Liver (tissue), 9 donors: ENCODE results near the gene JPH4. TPM values are rescaled to one million over a fixed set of nuclear protein-coding genes. Genes with fewer than 3 reads are reported as not detected.

Source experiments
- DNase-seq: peaks from one replicate; pipeline ENCODE4 v3.0.0-alpha.2; 2017; ENCODE audit warnings: low spot score
- H3K27ac ChIP-seq, 2 donors: one replicate each; pipeline ENCODE4 v1.7.0; 2013; ENCODE audit warnings: inconsistent platforms in 2 of 2, low read length in 2 of 2, control low read depth in 1 of 2, low read depth in 1 of 2, mild to moderate bottlenecking in 1 of 2
- H3K27me3 ChIP-seq, 4 donors: one replicate each; pipeline versions ENCODE4 v1.6.1 to v1.7.0; 2013; ENCODE audit warnings: low read length in 3 of 4, inconsistent platforms in 1 of 4, mild to moderate bottlenecking in 1 of 4, moderate library complexity in 1 of 4; ENCODE audit not compliant: control insufficient read depth in 4 of 4, insufficient read depth in 4 of 4
- H3K36me3 ChIP-seq, 4 donors: one replicate each; pipeline versions ENCODE4 v1.6.1 to v1.7.0; 2013; ENCODE audit warnings: low read length in 3 of 4, mild to moderate bottlenecking in 3 of 4, low read depth in 1 of 4, moderate library complexity in 1 of 4; ENCODE audit not compliant: control insufficient read depth in 4 of 4, insufficient read depth in 3 of 4
- H3K4me1 ChIP-seq, 4 donors: one replicate each; pipeline versions ENCODE4 v1.6.1 to v1.7.0; 2013; ENCODE audit warnings: low read length in 3 of 4, mild to moderate bottlenecking in 3 of 4, moderate library complexity in 1 of 4; ENCODE audit not compliant: control insufficient read depth in 4 of 4, insufficient read depth in 4 of 4
- H3K4me3 ChIP-seq, 3 donors: one replicate each; pipeline versions ENCODE4 v1.6.1 to v1.7.0; 2013; ENCODE audit warnings: low read length in 3 of 3, control low read depth in 1 of 3, low read depth in 1 of 3, mild to moderate bottlenecking in 1 of 3
- H3K9ac ChIP-seq, 2 donors: one replicate each; pipeline ENCODE4 v1.7.0; 2013; ENCODE audit warnings: low read length in 2 of 2, mild to moderate bottlenecking in 2 of 2, moderate library complexity in 2 of 2, control low read depth in 1 of 2, low read depth in 1 of 2
- H3K9me3 ChIP-seq, 4 donors: one replicate each; pipeline versions ENCODE4 v1.6.1 to v1.7.0; 2013; ENCODE audit warnings: low read length in 3 of 4; ENCODE audit not compliant: control insufficient read depth in 4 of 4
- EGR1 ChIP-seq, 2 donors: IDR thresholded peaks; 2 replicates each; pipeline ENCODE4 v1.6.1; 2016 to 2018; ENCODE audit warnings: antibody characterized with exemption in 2 of 2, low read depth in 2 of 2
- FOXA1 ChIP-seq: IDR thresholded peaks from 2 replicates; pipeline ENCODE4 v1.6.1; 2016; ENCODE audit warnings: antibody characterized with exemption
- FOXA2 ChIP-seq: IDR thresholded peaks from 2 replicates; pipeline ENCODE4 v1.6.1; 2016; ENCODE audit warnings: antibody characterized with exemption
- GABPA ChIP-seq, 2 donors: IDR thresholded peaks in 1 of 2; conservative IDR thresholded peaks in 1 of 2; 2 replicates each; pipeline ENCODE4 v1.6.1; 2016; ENCODE audit warnings: antibody characterized with exemption in 2 of 2, mild to moderate bottlenecking in 1 of 2, moderate library complexity in 1 of 2
- HNF4A ChIP-seq, 2 donors: conservative IDR thresholded peaks; 2 replicates each; pipeline ENCODE4 v1.6.1; 2016; ENCODE audit warnings: antibody characterized with exemption in 2 of 2, mild to moderate bottlenecking in 2 of 2
- HNF4G ChIP-seq: IDR thresholded peaks from 2 replicates; pipeline ENCODE4 v1.6.1; 2016; ENCODE audit warnings: antibody characterized with exemption
- JUND ChIP-seq, 2 donors: IDR thresholded peaks; 2 replicates each; pipeline ENCODE4 v1.6.1; 2016; ENCODE audit warnings: antibody characterized with exemption in 2 of 2
- NR2F2 ChIP-seq: IDR thresholded peaks from 2 replicates; pipeline ENCODE4 v1.6.1; 2016; ENCODE audit warnings: antibody characterized with exemption
- RAD21 ChIP-seq, 2 donors: IDR thresholded peaks; 2 replicates each; pipeline ENCODE4 v1.6.1; 2016; ENCODE audit warnings: antibody characterized with exemption in 2 of 2, mild to moderate bottlenecking in 2 of 2
- RXRA ChIP-seq, 2 donors: IDR thresholded peaks; 2 replicates each; pipeline ENCODE4 v1.6.1; 2017 to 2018; ENCODE audit warnings: antibody characterized with exemption in 2 of 2, mild to moderate bottlenecking in 1 of 2
- SP1 ChIP-seq: IDR thresholded peaks from 2 replicates; pipeline ENCODE4 v1.6.1; 2018; ENCODE audit warnings: antibody characterized with exemption, mild to moderate bottlenecking
- TAF1 ChIP-seq: conservative IDR thresholded peaks from 2 replicates; pipeline ENCODE4 v1.6.1; 2016; ENCODE audit warnings: antibody characterized with exemption, mild to moderate bottlenecking
- YY1 ChIP-seq: IDR thresholded peaks from 2 replicates; pipeline ENCODE4 v1.6.1; 2016; ENCODE audit warnings: antibody characterized with exemption, mild to moderate bottlenecking
- WGBS: extraction: QIAGEN DNeasy Blood & Tissue Kit; methylation state at CpG from one replicate; pipeline ENCODE4 v1.1.7; 2013; 5-methylcytosine and 5-hydroxymethylcytosine counted together
- polyA plus RNA-seq, 2 donors: library from polyadenylated mRNA; stranded (reverse) in 1 of 2; unstranded in 1 of 2; fragments of 200-250 nt in 1 of 2; fragments of >200 nt in 1 of 2; fragmentation: Nextera tagmentation in 1 of 2; extraction: Ambion mirVana in 1 of 2; gene quantifications; one replicate each; pipeline versions ENCODE4 v1.2.1 to v1.2.3, GENCODE V29; 2013 to 2015
- total RNA-seq, 2 donors: library from RNA; depleted of rRNA; stranded (reverse); fragments of >200 nt; gene quantifications; one replicate each; pipeline ENCODE4 v1.2.3, GENCODE V29; 2014
- TF ChIP-seq, protein P1 (sequence below): IDR thresholded peaks from 2 replicates; pipeline ENCODE4 v1.6.1; 2016; ENCODE audit warnings: antibody characterized with exemption, mild to moderate bottlenecking
- TF ChIP-seq, protein P2 (sequence below): IDR thresholded peaks from 2 replicates; pipeline ENCODE4 v1.6.1; 2016; ENCODE audit warnings: antibody characterized with exemption
- TF ChIP-seq, protein P3 (sequence below): fragments of 150-350 bp; IDR thresholded peaks from 2 replicates; pipeline ENCODE4 v1.5.1; 2017; ENCODE audit warnings: improper control_type of control experiment, low read depth, low read length; ENCODE audit not compliant: missing input control
- TF ChIP-seq, protein P4 (sequence below): IDR thresholded peaks from 2 replicates; pipeline ENCODE4 v1.6.1; 2016; ENCODE audit warnings: antibody characterized with exemption
- TF ChIP-seq, protein P5 (sequence below): IDR thresholded peaks from 2 replicates; pipeline ENCODE4 v1.6.1; 2016; ENCODE audit warnings: antibody characterized with exemption
- donor health status: healthy.
- donor health status: healthy.
- donor health status: healthy.
- donor health status: healthy.
- donor health status: healthy.

The JPH4 gene
- total and polyA plus RNA-seq, 4 donors, result 0.07 to 0.24 (median 0.16) TPM

DNA sequence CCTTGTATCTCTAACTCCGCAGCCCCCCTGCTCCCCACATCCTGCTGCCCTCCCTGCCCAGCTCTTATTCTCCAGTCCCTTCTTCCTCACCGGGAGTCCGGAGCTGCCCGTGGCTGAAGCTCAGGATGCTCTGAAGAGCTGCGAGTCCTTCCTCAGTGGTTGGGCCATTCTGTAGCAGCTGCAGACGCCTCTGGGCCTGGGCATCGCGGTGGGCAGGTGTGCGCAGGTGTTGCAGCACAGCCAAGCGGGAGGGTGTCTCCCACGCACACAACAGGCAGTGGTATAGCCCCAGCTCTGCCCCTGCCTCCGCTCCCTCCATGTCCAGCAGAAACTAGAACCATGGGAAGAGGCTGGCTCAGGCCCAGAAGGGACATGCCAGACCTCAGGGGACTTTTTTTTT is 47.2 kb downstream of the JPH4 start:
- Histone ChIP-seq H3K27me3 (no peaks in the 10 kb centered on the region), H3K4me1 (no peaks in the 10 kb centered on the region), H3K4me3 (no peak overlapping the region), H3K27ac (no peak overlapping the region), H3K9me3 (no peaks in the 10 kb centered on the region), H3K36me3 (no peaks in the 10 kb centered on the region), H3K9ac (no peak overlapping the region)
- TF ChIP-seq GABPA (IDR thresholded peaks at IDR 0.05 in 1 of 2, conservative IDR thresholded peaks at IDR 0.05 in 1 of 2) (no peak), RXRA (IDR thresholded peaks at IDR 0.05) (no peak), NR2F2 (no peak), TAF1 (no peak), YY1 (no peak), HNF4G (no peak), HNF4A (conservative IDR thresholded peaks at IDR 0.05) (no peak), EGR1 (IDR thresholded peaks at IDR 0.05; ENCODE audit: low read depth in 2 of 2) (no peak), FOXA2 (no peak), RAD21 (IDR thresholded peaks at IDR 0.05) (no peak), JUND (IDR thresholded peaks at IDR 0.05) (no peak), FOXA1 (no peak), SP1 (no peak)
- TF ChIP-seq, protein P1, sequence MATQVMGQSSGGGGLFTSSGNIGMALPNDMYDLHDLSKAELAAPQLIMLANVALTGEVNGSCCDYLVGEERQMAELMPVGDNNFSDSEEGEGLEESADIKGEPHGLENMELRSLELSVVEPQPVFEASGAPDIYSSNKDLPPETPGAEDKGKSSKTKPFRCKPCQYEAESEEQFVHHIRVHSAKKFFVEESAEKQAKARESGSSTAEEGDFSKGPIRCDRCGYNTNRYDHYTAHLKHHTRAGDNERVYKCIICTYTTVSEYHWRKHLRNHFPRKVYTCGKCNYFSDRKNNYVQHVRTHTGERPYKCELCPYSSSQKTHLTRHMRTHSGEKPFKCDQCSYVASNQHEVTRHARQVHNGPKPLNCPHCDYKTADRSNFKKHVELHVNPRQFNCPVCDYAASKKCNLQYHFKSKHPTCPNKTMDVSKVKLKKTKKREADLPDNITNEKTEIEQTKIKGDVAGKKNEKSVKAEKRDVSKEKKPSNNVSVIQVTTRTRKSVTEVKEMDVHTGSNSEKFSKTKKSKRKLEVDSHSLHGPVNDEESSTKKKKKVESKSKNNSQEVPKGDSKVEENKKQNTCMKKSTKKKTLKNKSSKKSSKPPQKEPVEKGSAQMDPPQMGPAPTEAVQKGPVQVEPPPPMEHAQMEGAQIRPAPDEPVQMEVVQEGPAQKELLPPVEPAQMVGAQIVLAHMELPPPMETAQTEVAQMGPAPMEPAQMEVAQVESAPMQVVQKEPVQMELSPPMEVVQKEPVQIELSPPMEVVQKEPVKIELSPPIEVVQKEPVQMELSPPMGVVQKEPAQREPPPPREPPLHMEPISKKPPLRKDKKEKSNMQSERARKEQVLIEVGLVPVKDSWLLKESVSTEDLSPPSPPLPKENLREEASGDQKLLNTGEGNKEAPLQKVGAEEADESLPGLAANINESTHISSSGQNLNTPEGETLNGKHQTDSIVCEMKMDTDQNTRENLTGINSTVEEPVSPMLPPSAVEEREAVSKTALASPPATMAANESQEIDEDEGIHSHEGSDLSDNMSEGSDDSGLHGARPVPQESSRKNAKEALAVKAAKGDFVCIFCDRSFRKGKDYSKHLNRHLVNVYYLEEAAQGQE, result no peak
- TF ChIP-seq, protein P2, sequence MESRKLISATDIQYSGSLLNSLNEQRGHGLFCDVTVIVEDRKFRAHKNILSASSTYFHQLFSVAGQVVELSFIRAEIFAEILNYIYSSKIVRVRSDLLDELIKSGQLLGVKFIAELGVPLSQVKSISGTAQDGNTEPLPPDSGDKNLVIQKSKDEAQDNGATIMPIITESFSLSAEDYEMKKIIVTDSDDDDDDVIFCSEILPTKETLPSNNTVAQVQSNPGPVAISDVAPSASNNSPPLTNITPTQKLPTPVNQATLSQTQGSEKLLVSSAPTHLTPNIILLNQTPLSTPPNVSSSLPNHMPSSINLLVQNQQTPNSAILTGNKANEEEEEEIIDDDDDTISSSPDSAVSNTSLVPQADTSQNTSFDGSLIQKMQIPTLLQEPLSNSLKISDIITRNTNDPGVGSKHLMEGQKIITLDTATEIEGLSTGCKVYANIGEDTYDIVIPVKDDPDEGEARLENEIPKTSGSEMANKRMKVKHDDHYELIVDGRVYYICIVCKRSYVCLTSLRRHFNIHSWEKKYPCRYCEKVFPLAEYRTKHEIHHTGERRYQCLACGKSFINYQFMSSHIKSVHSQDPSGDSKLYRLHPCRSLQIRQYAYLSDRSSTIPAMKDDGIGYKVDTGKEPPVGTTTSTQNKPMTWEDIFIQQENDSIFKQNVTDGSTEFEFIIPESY, result no peak
- TF ChIP-seq, protein P3, sequence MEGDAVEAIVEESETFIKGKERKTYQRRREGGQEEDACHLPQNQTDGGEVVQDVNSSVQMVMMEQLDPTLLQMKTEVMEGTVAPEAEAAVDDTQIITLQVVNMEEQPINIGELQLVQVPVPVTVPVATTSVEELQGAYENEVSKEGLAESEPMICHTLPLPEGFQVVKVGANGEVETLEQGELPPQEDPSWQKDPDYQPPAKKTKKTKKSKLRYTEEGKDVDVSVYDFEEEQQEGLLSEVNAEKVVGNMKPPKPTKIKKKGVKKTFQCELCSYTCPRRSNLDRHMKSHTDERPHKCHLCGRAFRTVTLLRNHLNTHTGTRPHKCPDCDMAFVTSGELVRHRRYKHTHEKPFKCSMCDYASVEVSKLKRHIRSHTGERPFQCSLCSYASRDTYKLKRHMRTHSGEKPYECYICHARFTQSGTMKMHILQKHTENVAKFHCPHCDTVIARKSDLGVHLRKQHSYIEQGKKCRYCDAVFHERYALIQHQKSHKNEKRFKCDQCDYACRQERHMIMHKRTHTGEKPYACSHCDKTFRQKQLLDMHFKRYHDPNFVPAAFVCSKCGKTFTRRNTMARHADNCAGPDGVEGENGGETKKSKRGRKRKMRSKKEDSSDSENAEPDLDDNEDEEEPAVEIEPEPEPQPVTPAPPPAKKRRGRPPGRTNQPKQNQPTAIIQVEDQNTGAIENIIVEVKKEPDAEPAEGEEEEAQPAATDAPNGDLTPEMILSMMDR, result no peak
- TF ChIP-seq, protein P4, sequence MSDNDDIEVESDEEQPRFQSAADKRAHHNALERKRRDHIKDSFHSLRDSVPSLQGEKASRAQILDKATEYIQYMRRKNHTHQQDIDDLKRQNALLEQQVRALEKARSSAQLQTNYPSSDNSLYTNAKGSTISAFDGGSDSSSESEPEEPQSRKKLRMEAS, result no peak
- TF ChIP-seq, protein P5, sequence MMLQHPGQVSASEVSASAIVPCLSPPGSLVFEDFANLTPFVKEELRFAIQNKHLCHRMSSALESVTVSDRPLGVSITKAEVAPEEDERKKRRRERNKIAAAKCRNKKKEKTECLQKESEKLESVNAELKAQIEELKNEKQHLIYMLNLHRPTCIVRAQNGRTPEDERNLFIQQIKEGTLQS, result no peak
- WGBS, result 91% methylated on average over 12 of the region's 12 CpGs
- no peak for DNase-seq
